SK-N-SH (cell line): ENCODE results near the gene ATF7IP2. TPM values are rescaled to one million over a fixed set of nuclear protein-coding genes. Genes with fewer than 3 reads are reported as not detected.

Experiments used
- CTCF ChIA-PET: fragments of 300-600, 350-600 bp; formaldehyde crosslinking; extraction: SDS; loops from one replicate; lab custom pipeline; 2021; lab: Yijun Ruan, JAX
- POLR2A ChIA-PET: fragments of 350-600 bp; sonication (Branson Sonifier 250); formaldehyde crosslinking; extraction: SDS; loops from one replicate; lab custom pipeline; 2020; ENCODE audit warnings: antibody characterized with exemption, inconsistent platforms; lab: Yijun Ruan, JAX
- DNase-seq: peaks from one replicate; pipeline ENCODE4 v3.0.0; 2012
- H2AFZ ChIP-seq: fragments of 200-600 bp; sonication (generic); 2 replicates; pipeline ENCODE4 v1.8.1; 2016; ENCODE audit warnings: antibody characterized with exemption, mild to moderate bottlenecking, low read depth
- H3F3A ChIP-seq: fragments of 200-600 bp; sonication (generic); replicated peaks from 2 replicates; pipeline ENCODE3; 2016; ENCODE audit warnings: antibody characterized with exemption, mild to moderate bottlenecking; ENCODE audit not compliant: insufficient read depth
- H3K27ac ChIP-seq, 2 experiments: fragments of 200-500 bp in 1 of 2; fragments of 200-600 bp in 1 of 2; sonication (Bioruptor generic) in 1 of 2; sonication (generic), shearing (Covaris generic) in 1 of 2; 2 replicates each; pipeline versions ENCODE4 v1.5.1 to v1.6.1; 2014 to 2016; ENCODE audit warnings: low read depth in 2 of 2, inconsistent platforms in 1 of 2, low read length in 1 of 2, mild to moderate bottlenecking in 1 of 2, mixed read lengths in 1 of 2
- H3K27me3 ChIP-seq: fragments of 200-600 bp; sonication (generic), shearing (Covaris generic); 2 replicates; pipeline ENCODE4 v1.6.1; 2016; ENCODE audit warnings: mixed run types; ENCODE audit not compliant: insufficient read depth
- H3K36me3 ChIP-seq, 2 experiments: fragments of 200-500 bp in 1 of 2; fragments of 200-600 bp in 1 of 2; sonication (Bioruptor generic) in 1 of 2; sonication (generic) in 1 of 2; replicated peaks in 1 of 2; 2 replicates each; pipeline versions ENCODE3 to v1.5.1; 2014 to 2016; ENCODE audit warnings: low read length in 1 of 2, mild to moderate bottlenecking in 1 of 2; ENCODE audit not compliant: insufficient read depth in 2 of 2, control insufficient read depth in 1 of 2
- H3K4me1 ChIP-seq, 2 experiments: fragments of 200-500 bp in 1 of 2; fragments of 200-600 bp in 1 of 2; sonication (Bioruptor generic) in 1 of 2; sonication (generic), shearing (Covaris generic) in 1 of 2; 2 replicates each; pipeline versions ENCODE4 v1.5.1 to v1.6.1; 2014 to 2016; ENCODE audit warnings: low read depth in 1 of 2, low read length in 1 of 2, mixed run types in 1 of 2; ENCODE audit not compliant: insufficient read depth in 2 of 2, control insufficient read depth in 1 of 2
- H3K4me2 ChIP-seq: fragments of 200-600 bp; sonication (generic), shearing (Covaris generic); 2 replicates; pipeline ENCODE4 v1.6.1; 2017; ENCODE audit warnings: mixed run types
- H3K4me3 ChIP-seq, 2 experiments: fragments of 200-500 bp in 1 of 2; fragments of 200-600 bp in 1 of 2; sonication (Bioruptor generic) in 1 of 2; sonication (generic), shearing (Covaris generic) in 1 of 2; 2 replicates each; pipeline versions ENCODE4 v1.5.1 to v1.8.1; 2014 to 2016; ENCODE audit warnings: low read depth in 2 of 2, inconsistent platforms in 1 of 2, low read length in 1 of 2, mild to moderate bottlenecking in 1 of 2, mixed read lengths in 1 of 2, moderate library complexity in 1 of 2
- H3K79me2 ChIP-seq: fragments of 200-600 bp; sonication (generic); 2 replicates; pipeline ENCODE4 v1.8.1; 2017; ENCODE audit warnings: mild to moderate bottlenecking; ENCODE audit not compliant: insufficient read depth
- H3K9ac ChIP-seq: fragments of 200-600 bp; sonication (generic); 2 replicates; pipeline ENCODE4 v1.6.1; 2017; ENCODE audit warnings: mixed run types
- H3K9me2 ChIP-seq: fragments of 200-600 bp; sonication (generic); 2 replicates; pipeline ENCODE4 v1.6.1; 2017; ENCODE audit warnings: mixed run types
- H3K9me3 ChIP-seq: fragments of 200-600 bp; sonication (generic); 2 replicates; pipeline ENCODE4 v1.6.1; 2017; ENCODE audit warnings: mixed run types, mild to moderate bottlenecking, moderate library complexity
- H4K20me1 ChIP-seq: fragments of 200-600 bp; sonication (generic); 2 replicates; pipeline ENCODE4 v1.6.1; 2017; ENCODE audit warnings: mild to moderate bottlenecking, mixed run types; ENCODE audit not compliant: insufficient read depth
- CTCF ChIP-seq: fragments of 200-600 bp; sonication (generic); IDR thresholded peaks from 2 replicates; pipeline ENCODE4 v1.6.1; 2017; ENCODE audit warnings: antibody characterized with exemption, mild to moderate bottlenecking, moderate library complexity
- FOXJ3 ChIP-seq: sonication (generic); formaldehyde crosslinking; IDR thresholded peaks from 2 replicates; pipeline ENCODE4 v1.5.1; 2020; ENCODE audit warnings: mild to moderate bottlenecking, missing genetic modification reagents
- GATA2 ChIP-seq: sonication (generic); formaldehyde crosslinking; IDR thresholded peaks from 2 replicates; pipeline ENCODE4 v1.5.0; 2020; ENCODE audit warnings: mild to moderate bottlenecking, missing genetic modification reagents
- JUND ChIP-seq: IDR thresholded peaks from 2 replicates; pipeline ENCODE4 v1.4.0; 2012
- MAX ChIP-seq: IDR thresholded peaks from 2 replicates; pipeline ENCODE4 v1.4.0; 2012; ENCODE audit warnings: low read depth
- MEF2A ChIP-seq: IDR thresholded peaks from 2 replicates; pipeline ENCODE4 v1.4.0; 2012; ENCODE audit warnings: low read depth, borderline replicate concordance
- NFIC ChIP-seq: IDR thresholded peaks from 2 replicates; pipeline ENCODE4 v1.4.0; 2012; ENCODE audit warnings: borderline replicate concordance
- POLR2AphosphoS5 ChIP-seq: IDR thresholded peaks from 2 replicates; pipeline ENCODE4 v1.6.1; 2012; ENCODE audit warnings: low read depth, low read length
- RAD21 ChIP-seq: IDR thresholded peaks from 2 replicates; pipeline ENCODE4 v1.6.1; 2012; ENCODE audit warnings: mild to moderate bottlenecking, low read length
- RCOR1 ChIP-seq: fragments of 150-350 bp; IDR thresholded peaks from 2 replicates; pipeline ENCODE4 v1.6.1; 2017; ENCODE audit warnings: antibody characterized with exemption, low read length
- REST ChIP-seq: IDR thresholded peaks from 2 replicates; pipeline ENCODE4 v1.6.1; 2012; ENCODE audit warnings: mild to moderate bottlenecking, low read depth, low read length, moderate library complexity
- RXRA ChIP-seq: IDR thresholded peaks from 2 replicates; pipeline ENCODE4 v1.4.0; 2012; ENCODE audit warnings: low read depth, mild to moderate bottlenecking, borderline replicate concordance
- SIN3A ChIP-seq: IDR thresholded peaks from 2 replicates; pipeline ENCODE4 v1.6.1; 2012; ENCODE audit warnings: low read depth, mild to moderate bottlenecking, low read length, moderate library complexity, borderline replicate concordance
- TAF1 ChIP-seq: IDR thresholded peaks from 2 replicates; pipeline ENCODE4 v1.6.1; 2012; ENCODE audit warnings: low read depth, mild to moderate bottlenecking, low read length, moderate library complexity, borderline replicate concordance
- TEAD4 ChIP-seq: IDR thresholded peaks from 2 replicates; pipeline ENCODE4 v1.4.0; 2012; ENCODE audit warnings: mild to moderate bottlenecking, borderline replicate concordance; ENCODE audit not compliant: insufficient read depth
- USF1 ChIP-seq: IDR thresholded peaks from 2 replicates; pipeline ENCODE4 v1.4.0; 2012; ENCODE audit warnings: low read depth, borderline replicate concordance
- USF2 ChIP-seq: fragments of 150-350 bp; IDR thresholded peaks from 2 replicates; pipeline ENCODE4 v1.6.1; 2017; ENCODE audit warnings: antibody characterized with exemption, low read length, low read depth, borderline replicate concordance
- YY1 ChIP-seq: IDR thresholded peaks from 2 replicates; pipeline ENCODE4 v1.4.0; 2012; ENCODE audit warnings: low read depth, mild to moderate bottlenecking
- WGBS: methylation state at CpG from one replicate; pipeline ENCODE4 v1.1.6; 2017; ENCODE audit warnings: low lambda C conversion rate; 5-methylcytosine and 5-hydroxymethylcytosine counted together
- polyA plus RNA-seq, 3 experiments: library from polyadenylated mRNA; depleted of rRNA; stranded (reverse); fragments of >200 nt; gene quantifications; 2 replicates each; pipeline ENCODE4 v1.2.3, GENCODE V29; 2012

The ATF7IP2 gene
- polyA plus RNA-seq, 1 of the 3 experiments (the other 2 are of a cell fraction): 0.35 TPM

- no peak overlapping the region for H2AFZ ChIP-seq
- H3K9ac ChIP-seq: no peak overlapping the region
- no peaks in the 10 kb centered on the region for H3K36me3 ChIP-seq
- 66% methylated on average over 2 of the region's 2 CpGs for WGBS
- TF ChIP-seq SIN3A (no peak), POLR2AphosphoS5 (no peak), NFIC (no peak), RAD21 (no peak), RCOR1 (no peak), CTCF (no peak), YY1 (no peak), USF1 (no peak), USF2 (no peak), MEF2A (no peak), FOXJ3 (CRISPR knock-in tag) (no peak), REST (no peak), MAX (no peak), GATA2 (CRISPR knock-in tag) (no peak), TAF1 (no peak), JUND (no peak), RXRA (no peak), TEAD4 (no peak)
- H4K20me1 ChIP-seq: no peaks in the 10 kb centered on the region
- no peaks in the 10 kb centered on the region for H3K9me2 ChIP-seq
- no peak overlapping the region for H3K4me3 ChIP-seq
- ChIA-PET POLR2A (no interaction called here), CTCF (no interaction called here)
- no peaks in the 10 kb centered on the region for H3K9me3 ChIP-seq
- H3K4me1 ChIP-seq: no peaks in the 10 kb centered on the region
- H3K27me3 ChIP-seq: no peaks in the 10 kb centered on the region
- DNase-seq: no peak
- H3F3A ChIP-seq: no peaks in the 10 kb centered on the region
- H3K27ac ChIP-seq: no peak overlapping the region
- no peak overlapping the region for H3K4me2 ChIP-seq
- no peaks in the 10 kb centered on the region for H3K79me2 ChIP-seq
Observed at GRCh38 chr16:10352262-10352661, 33.6 kb upstream of the ATF7IP2 start.
